Muscle of arm (tissue), 14 donors: Measurements from ENCODE around the gene HSPB1. TPM values are rescaled to one million over a fixed set of nuclear protein-coding genes. Genes with fewer than 3 reads are reported as not detected.
"Not testable (repeated sequence)": the region's sequence is repeated elsewhere in the genome, so short reads cannot be mapped to it uniquely, and the experiment has no call there.

Experiments
- DNase-seq: peaks from one replicate; pipeline ENCODE4 v3.0.0-alpha.2; 2013
- long read RNA-seq, 11 donors: transcript quantifications; one replicate each; lab custom pipeline, GENCODE V29; 2026
- polyA plus RNA-seq, 12 donors: library from polyadenylated mRNA; unstranded; fragments of 120-200 nt; gene quantifications; one replicate each; pipeline ENCODE4 v1.2.1, GENCODE V29; 2013; ENCODE audit not compliant: insufficient read length in 12 of 12

Gene HSPB1
- 1,000 to 10,000 TPM in 8 of 12 donors, 100 to 1,000 TPM in 4; 552 to 2,296 (median 1,208) TPM for polyA plus RNA-seq
- long read RNA-seq, donor 1, transcript HSPB1-201 (3 exons, 909 nt): major isoform, 296 of 332 reads
- long read RNA-seq, donor 1, transcript HSPB1-203 (2 exons, 1,455 nt): minor isoform, 23 of 332 reads
- long read RNA-seq, donor 1, partial matches to known transcripts: 13 of 332 reads
- long read RNA-seq, donor 1, other reads (novel, unspliced or antisense): 0 of 332 reads
- long read RNA-seq, donor 2, transcript HSPB1-201 (3 exons, 909 nt): major isoform, 1,998 of 2,277 reads
- long read RNA-seq, donor 2, transcript HSPB1-203 (2 exons, 1,455 nt): minor isoform, 79 of 2,277 reads
- long read RNA-seq, donor 2, partial matches to known transcripts: 158 of 2,277 reads
- long read RNA-seq, donor 2, other reads (novel, unspliced or antisense): 42 of 2,277 reads
- long read RNA-seq, donor 3, transcript HSPB1-201 (3 exons, 909 nt): major isoform, 739 of 849 reads
- long read RNA-seq, donor 3, transcript HSPB1-203 (2 exons, 1,455 nt): minor isoform, 38 of 849 reads
- long read RNA-seq, donor 3, partial matches to known transcripts: 57 of 849 reads
- long read RNA-seq, donor 3, other reads (novel, unspliced or antisense): 15 of 849 reads
- long read RNA-seq, donor 4, transcript HSPB1-203 (2 exons, 1,455 nt): minor isoform, 34 of 735 reads
- long read RNA-seq, donor 4, transcript HSPB1-201 (3 exons, 909 nt): major isoform, 696 of 735 reads
- long read RNA-seq, donor 4, partial matches to known transcripts: 0 of 735 reads
- long read RNA-seq, donor 4, other reads (novel, unspliced or antisense): 5 of 735 reads
- long read RNA-seq, donor 5, transcript HSPB1-201 (3 exons, 909 nt): major isoform, 2,022 of 2,142 reads
- long read RNA-seq, donor 5, transcript HSPB1-203 (2 exons, 1,455 nt): minor isoform, 77 of 2,142 reads
- long read RNA-seq, donor 5, partial matches to known transcripts: 13 of 2,142 reads
- long read RNA-seq, donor 5, other reads (novel, unspliced or antisense): 30 of 2,142 reads
- long read RNA-seq, donor 6, transcript HSPB1-201 (3 exons, 909 nt): major isoform, 760 of 850 reads
- long read RNA-seq, donor 6, transcript HSPB1-203 (2 exons, 1,455 nt): minor isoform, 71 of 850 reads
- long read RNA-seq, donor 6, partial matches to known transcripts: 6 of 850 reads
- long read RNA-seq, donor 6, other reads (novel, unspliced or antisense): 13 of 850 reads
- long read RNA-seq, donor 7, transcript HSPB1-203 (2 exons, 1,455 nt): minor isoform, 38 of 878 reads
- long read RNA-seq, donor 7, transcript HSPB1-201 (3 exons, 909 nt): major isoform, 779 of 878 reads
- long read RNA-seq, donor 7, partial matches to known transcripts: 52 of 878 reads
- long read RNA-seq, donor 7, other reads (novel, unspliced or antisense): 9 of 878 reads
- long read RNA-seq, donor 8, transcript HSPB1-201 (3 exons, 909 nt): major isoform, 1,878 of 2,042 reads
- long read RNA-seq, donor 8, transcript HSPB1-203 (2 exons, 1,455 nt): minor isoform, 64 of 2,042 reads
- long read RNA-seq, donor 8, partial matches to known transcripts: 75 of 2,042 reads
- long read RNA-seq, donor 8, other reads (novel, unspliced or antisense): 25 of 2,042 reads
- long read RNA-seq, donor 9, transcript HSPB1-203 (2 exons, 1,455 nt): minor isoform, 28 of 861 reads
- long read RNA-seq, donor 9, transcript HSPB1-201 (3 exons, 909 nt): major isoform, 770 of 861 reads
- long read RNA-seq, donor 9, partial matches to known transcripts: 48 of 861 reads
- long read RNA-seq, donor 9, other reads (novel, unspliced or antisense): 15 of 861 reads
- long read RNA-seq, donor 10, transcript HSPB1-203 (2 exons, 1,455 nt): minor isoform, 66 of 1,937 reads
- long read RNA-seq, donor 10, transcript HSPB1-201 (3 exons, 909 nt): major isoform, 1,829 of 1,937 reads
- long read RNA-seq, donor 10, partial matches to known transcripts: 19 of 1,937 reads
- long read RNA-seq, donor 10, other reads (novel, unspliced or antisense): 23 of 1,937 reads
- long read RNA-seq, donor 11, transcript HSPB1-201 (3 exons, 909 nt): major isoform, 1,161 of 1,256 reads
- long read RNA-seq, donor 11, transcript HSPB1-203 (2 exons, 1,455 nt): minor isoform, 75 of 1,256 reads
- long read RNA-seq, donor 11, partial matches to known transcripts: 10 of 1,256 reads
- long read RNA-seq, donor 11, other reads (novel, unspliced or antisense): 10 of 1,256 reads

DNA sequence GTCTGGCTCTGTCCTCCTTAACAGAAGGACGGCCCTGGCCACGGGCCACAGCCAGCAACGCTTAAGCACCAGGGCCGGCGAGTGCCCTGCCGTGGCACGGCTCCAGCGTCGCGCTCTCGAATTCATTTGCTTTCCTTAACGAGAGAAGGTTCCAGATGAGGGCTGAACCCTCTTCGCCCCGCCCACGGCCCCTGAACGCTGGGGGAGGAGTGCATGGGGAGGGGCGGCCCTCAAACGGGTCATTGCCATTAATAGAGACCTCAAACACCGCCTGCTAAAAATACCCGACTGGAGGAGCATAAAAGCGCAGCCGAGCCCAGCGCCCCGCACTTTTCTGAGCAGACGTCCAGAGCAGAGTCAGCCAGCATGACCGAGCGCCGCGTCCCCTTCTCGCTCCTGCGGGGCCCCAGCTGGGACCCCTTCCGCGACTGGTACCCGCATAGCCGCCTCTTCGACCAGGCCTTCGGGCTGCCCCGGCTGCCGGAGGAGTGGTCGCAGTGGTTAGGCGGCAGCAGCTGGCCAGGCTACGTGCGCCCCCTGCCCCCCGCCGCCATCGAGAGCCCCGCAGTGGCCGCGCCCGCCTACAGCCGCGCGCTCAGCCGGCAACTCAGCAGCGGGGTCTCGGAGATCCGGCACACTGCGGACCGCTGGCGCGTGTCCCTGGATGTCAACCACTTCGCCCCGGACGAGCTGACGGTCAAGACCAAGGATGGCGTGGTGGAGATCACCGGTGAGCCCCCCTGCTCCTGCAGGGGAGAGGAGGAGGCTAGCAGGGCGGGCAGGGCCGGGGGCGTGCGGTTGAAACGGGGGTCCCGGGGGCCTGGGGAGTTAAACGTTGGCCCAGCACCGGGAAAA lies at the start of gene HSPB1:
Gene HSPB1, plus strand, starts transcription at position 327 of the 855 bp plus-strand sequence. Its CDS starts 40 bp downstream, at position 367.
- DNase-seq: peak; percentile 87

DNA sequence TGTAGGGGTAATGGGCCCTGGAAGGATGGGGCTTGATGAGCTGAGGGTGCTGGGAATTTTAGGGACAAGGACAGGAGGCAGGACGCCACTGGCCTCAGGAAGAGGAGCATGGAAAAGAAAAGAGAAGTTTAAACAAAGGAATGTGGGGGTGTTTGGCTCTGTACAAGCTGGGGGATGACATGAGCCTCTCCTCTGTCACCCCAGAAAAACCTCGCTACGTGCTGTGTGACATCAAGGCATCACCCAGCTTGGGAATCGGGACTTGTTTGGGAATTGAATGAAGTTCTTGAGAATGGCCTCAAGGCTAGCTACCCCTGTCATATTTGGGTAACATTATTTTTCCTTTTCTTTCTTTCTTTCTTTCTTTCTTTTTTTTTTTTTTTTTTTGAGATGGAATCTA lies 47.7 kb upstream of the HSPB1 start:
- DNase-seq: no peak

DNA sequence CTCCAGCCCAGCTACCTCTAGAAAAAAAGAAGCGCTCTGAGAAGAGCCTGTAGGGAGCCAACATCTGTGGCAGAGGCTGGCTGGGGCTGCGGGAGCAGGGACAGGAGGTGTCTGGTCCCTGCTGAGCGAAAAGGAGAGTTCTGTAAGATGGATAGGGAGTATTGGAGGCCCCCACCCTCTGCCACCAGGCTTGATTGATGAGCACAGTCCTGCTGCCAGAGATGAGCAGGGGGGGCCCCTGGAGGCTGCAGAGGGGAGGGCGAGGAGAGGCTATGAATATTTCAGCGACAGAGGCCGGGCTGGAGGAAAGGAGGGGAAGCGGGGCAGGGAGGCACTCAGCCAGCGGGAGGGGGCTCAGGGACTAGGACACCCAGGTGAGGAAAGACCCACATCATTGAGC lies 44.5 kb upstream of the HSPB1 start:
- no peak for DNase-seq

DNA sequence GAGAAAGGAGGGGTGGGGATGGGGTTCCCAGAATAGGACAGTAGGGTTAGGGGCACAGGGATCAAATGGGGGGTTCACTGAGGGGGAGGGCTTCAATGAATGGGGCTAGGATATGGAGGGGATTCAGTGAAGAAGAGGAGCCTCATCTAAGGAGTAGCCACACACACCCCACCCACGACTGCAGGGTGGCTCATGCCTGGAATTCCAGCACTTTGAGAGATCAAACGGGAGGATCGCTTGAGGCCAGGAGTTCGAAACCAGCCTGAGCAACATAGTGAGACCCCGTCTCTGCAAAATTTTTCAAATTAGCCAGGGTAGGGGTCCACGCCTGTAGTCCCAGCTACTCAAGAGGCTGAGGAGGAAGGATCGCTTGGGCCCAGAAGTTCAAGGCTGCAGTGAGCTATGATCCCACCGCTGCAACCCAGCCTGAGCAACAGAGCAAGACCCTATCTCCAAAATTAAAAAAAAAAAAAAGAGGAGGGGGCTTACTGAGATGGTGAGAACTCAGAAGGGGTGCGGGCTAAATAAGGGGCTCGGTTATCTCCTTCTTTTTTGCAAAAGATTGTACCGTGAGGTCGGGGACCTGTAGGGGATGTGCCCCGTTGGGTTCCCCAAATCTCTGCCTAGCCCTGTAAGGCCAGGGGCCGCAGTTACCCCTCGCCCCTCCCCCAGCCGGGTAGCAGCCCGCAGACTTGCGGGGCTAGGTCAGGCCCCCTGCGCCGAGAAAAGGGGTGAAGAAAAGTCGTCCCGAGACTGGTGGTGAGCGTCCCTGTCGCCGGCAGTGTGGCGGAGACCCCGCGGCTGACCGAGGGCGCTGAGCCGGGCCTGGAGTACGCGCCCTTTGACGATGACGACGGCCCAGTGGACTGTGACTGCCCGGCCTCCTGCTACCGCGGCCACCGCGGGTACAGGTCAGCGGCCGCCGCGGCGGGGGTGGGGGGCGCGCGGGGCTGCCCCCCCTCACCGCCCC lies 43.1 kb upstream of the HSPB1 start:
- no peak for DNase-seq

DNA sequence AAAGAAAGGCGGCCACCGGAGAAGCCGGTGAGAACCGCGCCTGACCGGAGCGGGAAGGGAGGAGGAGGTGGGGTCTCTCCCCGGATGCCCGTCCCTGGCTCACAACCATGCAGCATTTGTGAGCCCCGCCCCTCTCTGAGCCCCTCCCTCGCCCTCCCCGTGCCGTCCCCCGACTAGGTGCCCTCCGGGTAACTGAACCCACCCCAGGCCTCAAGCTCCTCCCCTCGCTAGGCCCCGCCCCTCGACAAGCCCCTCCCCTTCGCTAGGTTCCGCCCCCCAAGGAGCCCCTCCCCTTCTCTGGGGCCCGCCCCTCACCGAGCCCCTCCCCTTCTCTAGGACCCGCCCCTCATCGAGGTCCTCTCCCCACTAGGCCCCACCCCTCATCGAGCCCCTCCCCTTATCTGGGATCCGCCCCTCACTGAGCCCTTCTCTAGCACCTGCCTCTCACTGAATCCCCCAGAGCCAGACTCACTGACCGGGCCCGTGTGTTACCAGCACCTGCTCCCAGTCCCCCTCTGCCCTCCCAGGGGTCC lies 42.2 kb upstream of the HSPB1 start:
- DNase-seq: no peak

DNA sequence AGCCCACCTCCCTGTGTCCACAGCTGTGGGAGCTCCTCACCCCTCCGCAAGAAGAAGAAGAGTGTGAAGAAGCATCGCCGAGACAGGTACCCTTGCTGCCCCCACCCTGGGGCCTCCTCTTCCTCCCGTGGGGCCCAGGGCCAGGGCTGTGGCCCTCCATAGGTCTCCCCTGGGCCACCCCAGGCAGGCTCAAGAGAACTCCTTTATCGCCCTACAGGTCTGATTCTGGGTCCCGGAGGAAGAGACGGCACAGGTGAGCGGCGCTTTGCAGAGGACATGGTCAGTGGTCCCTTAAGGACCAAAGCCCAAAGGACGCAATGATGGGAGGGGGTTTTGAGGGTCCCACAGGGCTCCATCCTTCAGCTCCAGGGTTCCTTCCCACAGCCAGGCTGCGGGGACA lies 41.1 kb upstream of the HSPB1 start:
- DNase-seq: no peak

DNA sequence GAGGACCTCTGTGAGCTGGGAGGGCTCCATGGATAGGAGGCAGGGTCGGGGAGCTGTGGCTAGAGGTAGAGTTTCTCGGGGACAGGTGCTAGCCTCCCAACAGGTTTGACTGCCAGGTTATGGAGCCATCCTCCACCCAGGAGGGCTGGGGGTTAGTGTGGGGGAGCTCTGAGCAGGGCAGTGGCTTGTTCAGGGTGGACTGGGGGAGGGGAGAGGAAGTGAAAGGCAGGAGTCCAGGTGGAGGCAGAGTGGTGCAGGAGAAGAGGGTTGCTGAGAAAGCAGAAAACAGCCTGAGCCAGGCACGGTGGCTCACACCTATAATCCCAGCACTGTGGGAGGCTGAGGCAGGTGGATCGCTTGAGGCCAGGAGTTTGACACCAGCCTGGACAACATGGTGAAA lies 40.5 kb upstream of the HSPB1 start:
- no peak for DNase-seq

DNA sequence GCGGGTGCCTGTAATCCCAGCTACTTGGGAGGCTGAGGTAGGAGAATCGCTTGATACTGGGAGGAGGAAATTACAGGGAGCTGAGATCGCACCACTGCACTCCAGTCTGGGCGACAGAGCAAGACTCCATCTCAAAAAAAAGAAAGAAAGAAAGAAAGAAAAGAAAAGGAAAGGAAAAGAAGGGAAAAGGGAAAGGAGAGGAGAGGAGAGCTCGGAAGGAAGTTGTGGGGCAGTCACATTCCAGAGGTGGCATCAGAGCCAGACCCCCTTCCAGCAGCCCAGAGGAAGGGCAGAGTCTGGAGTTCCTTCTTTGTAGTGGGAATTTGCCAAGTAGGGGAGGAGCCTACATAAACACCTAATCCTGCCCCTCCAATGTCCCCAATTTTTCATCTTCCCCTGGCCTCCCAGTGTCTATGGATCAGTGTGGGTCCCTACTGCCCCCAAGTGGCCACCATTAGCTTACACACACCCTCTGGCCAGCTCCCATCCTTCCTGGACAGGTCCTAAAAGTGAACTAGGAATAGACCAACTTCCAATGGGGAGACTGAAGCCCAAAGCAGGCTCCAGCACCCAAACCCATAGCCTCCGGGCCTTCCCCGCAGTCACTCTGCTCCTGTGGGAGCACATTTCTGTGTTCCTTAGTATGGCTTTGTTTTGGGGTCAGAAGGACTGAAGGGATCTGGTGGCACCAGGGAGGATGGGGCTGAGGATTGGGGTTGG lies 39.6 kb upstream of the HSPB1 start:
- DNase-seq: no peak

DNA sequence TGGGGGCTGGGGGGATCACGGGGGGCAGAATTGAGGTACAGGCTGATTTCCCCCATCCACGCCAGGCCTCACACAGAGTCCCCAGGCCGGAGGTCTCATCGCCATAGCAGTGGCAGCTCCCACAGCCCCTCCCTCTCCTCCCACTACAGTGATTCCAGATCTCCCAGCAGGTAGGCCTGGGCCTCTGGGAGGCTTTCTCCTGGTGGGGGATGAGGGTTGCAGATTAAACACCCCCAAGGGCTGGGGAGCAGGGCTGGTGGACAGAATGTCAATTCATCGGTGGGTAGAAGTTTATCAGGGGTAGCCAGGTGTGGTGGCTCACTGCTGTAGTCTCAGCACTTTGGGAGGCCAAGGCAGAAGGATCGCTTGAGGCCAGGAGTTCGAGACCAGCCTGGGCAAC lies 37.2 kb upstream of the HSPB1 start:
- DNase-seq: no peak

DNA sequence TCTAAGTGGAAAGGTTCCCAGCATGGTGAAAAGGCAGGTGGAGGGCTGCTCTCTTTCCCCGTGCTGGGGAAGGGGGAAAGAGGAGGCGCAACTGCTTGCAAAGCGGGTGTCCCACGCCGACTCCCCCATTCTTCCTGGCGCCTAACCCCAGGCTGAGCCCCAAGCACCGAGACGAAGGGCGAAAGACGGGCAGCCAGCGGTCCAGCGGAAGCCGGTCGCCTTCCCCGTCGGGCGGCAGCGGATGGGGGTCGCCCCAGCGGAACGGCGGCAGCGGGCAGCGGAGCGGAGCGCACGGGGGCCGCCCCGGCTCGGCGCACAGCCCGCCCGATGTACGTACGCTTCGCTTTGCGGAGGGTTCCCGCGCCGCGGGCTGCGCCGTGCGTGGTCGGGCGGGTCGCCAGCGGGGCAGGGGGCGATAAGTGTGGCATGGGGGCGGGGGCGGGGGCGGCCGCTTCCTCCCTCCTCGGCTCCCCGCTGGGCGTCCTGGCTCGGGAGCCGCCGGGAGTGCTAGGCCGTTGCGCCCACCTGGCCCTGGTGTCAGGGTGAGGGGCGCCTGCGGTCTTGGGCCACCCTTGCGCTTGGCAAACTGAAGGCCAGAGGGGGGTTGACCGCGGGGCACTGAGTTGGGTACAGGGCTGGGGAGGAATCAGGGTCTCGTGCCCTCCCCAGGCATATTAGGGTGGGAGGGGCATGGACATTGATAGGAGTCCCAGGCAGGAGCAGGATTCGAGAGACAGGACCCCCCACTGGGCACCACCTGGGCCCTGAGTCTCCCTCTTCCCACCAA lies 35.2 kb upstream of the HSPB1 start:
- no peak for DNase-seq

DNA sequence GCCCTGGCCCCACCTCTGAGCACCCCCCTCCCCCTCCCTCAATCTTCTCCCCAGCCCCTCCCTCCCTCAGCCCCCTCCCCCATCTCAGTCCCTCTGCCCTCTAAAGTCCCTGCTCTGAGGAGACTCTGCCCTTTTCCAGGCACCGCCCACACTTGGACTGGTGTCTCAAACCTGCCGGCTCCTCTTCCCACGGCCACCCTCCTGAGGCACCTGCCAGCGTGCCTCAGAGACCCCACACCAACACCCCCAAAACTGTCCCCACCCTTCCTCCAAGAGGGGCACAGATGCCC lies 34.6 kb upstream of the HSPB1 start:
- no peak for DNase-seq

DNA sequence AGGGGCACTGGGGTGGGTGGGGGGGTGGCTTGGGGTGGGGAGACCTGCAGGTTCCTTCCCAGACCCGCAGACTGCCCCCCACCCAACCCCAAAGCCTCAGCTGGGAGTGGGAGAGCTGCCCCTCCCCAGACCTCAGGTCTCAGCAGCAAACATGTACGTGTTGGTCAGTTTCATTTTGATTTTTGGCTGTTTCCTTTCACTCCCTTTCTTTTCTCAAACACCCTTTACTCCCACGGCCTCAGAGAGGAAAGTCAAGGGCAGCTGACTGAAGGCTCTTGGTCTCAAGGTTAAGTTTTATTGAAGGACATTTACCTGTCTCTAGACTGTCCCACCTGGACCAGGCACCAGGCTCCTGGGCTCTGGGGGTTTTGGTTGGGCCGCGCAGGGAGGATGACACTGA lies 34.1 kb upstream of the HSPB1 start:
- no peak for DNase-seq

DNA sequence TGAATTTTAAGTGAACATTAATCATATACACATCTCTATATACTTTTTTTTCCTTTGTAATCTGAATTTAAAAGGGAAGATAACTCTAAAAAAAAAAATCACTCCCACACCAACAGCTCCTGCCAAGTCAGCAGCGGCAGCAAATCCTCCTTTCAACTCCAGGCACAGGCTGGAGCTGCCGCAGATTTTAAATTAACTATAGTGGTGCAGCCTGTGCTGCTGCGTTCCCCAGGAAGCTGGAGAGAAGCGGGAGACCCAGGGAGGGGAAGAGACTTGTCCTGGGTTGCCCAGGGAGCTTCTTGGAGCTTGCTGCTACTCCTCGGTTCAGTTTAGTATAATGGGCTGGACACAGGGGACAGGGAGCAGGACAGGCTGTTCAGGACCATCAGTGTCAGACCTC lies 32.6 kb upstream of the HSPB1 start:
- DNase-seq: no peak

DNA sequence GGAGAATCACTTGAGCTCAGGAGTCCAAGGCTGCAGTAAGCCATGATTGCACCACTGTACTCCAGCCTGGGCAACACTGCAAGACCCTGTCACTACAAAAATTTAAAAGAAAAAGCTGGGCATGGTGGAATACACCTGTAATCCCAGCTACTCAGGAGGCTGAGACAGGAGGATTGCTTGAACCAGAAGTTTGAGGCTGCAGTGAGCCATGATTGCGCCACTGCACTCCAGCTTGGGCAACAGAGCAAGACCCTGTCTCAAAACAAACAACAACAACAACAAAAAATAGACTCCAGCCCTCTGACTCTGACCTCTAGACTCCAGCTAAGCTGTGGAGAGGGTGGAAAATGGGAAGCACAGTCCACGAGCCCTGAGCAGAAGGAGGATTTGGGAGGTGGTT lies 31.1 kb upstream of the HSPB1 start:
- not testable (repeated sequence) for DNase-seq

DNA sequence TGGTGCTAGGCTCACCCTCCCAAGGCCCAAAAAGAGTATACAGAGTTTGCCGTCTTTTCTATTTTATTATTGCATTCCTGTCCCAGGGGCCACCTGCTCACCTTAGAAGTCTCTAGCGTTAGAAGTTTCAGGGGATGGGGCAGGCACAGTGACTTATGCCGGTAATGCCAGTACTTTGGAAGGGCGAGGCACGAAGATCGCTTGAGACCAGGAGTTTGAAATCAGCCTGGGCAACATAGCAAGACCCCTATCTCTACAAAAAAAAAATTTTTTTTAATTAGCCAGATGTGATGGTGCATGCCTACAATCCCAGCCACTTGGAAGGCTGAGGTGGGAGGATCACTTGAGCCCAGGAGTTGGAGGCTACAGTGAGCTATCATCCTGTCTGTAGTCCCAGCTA lies 30.3 kb upstream of the HSPB1 start:
- DNase-seq: no peak

DNA sequence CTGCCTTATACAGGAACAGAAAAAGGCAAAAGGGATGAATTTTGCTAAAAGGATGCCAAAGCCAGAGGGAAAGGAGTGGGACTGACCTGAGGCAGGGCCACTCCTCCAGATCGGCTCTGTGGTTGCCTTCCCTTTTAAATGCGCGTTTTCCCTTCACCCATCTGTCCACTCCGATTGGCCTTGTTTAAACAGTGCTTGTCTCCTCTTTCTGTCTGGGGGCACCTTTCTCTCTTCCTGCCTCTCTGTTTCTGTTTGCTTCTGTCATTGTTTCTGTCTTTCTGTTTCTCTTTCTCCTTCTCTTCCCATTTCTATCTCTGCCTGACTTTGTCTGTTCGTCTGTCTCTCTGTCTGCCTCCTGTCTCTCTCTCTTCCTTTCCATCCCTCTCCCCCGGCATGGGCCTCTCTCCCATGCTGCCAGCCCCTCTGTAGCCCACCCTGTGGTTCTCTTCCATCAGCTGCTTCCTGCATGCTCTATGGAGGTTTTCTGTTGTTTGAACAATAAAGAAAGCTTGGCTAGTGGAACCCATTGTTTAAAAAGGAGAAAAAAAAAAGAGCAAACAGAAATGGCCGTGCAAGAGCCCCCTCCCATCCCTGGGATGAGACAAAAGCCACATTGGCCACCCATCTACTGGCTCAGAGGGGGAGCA lies 29.5 kb upstream of the HSPB1 start:
- DNase-seq: no peak
